SH-SY5Y (cell line): ENCODE measurements around the gene PCMTD2.

ENCODE experiments used
- GATA2 ChIP-seq: IDR thresholded peaks from 2 replicates; pipeline ENCODE4 v1.6.1; 2011; ENCODE audit warnings: mild to moderate bottlenecking, low read depth, low read length
- GATA3 ChIP-seq: IDR thresholded peaks from 2 replicates; pipeline ENCODE4 v1.6.1; 2011; ENCODE audit warnings: low read depth, mild to moderate bottlenecking, low read length, moderate library complexity

GRCh38 chr20:64212755-64213154 is 42.8 kb upstream of the PCMTD2 start:
- TF ChIP-seq GATA2 (no peak), GATA3 (no peak)
